ENCODE results near the gene ARMC12. TPM values are rescaled to one million over a fixed set of nuclear protein-coding genes. Genes with fewer than 3 reads are reported as not detected.

ARMC12 gene
- total and polyA plus RNA-seq, 2 donors (not counting 1 experiment from before 2014, with no cell fraction given) = 0.17 to 0.50 TPM

- no peak for DNase-seq (ENCODE audit: low read depth in 2 of 2)
- no peak overlapping the region for H3K27ac ChIP-seq (ENCODE audit: insufficient read depth, low read length)
- H3K4me1 ChIP-seq (ENCODE audit: control insufficient read depth, extremely low read depth, insufficient read depth, low read length) = peaks cover 10% of the 10 kb centered on the region
- H3K4me3 ChIP-seq (replicated peaks in 1 of 4; ENCODE audit: control extremely low read depth in 1 of 4, insufficient read depth in 1 of 4, low read depth in 3 of 4, low read length in 4 of 4) = no peak overlapping the region
- no peaks in the 10 kb centered on the region for H3K9me3 ChIP-seq (ENCODE audit: control insufficient read depth, insufficient read depth, low read depth, low read length)
- H4K20me1 ChIP-seq (ENCODE audit: control insufficient read depth, extremely low read depth, insufficient read depth, low read length) = no peaks in the 10 kb centered on the region
- no peak for TF ChIP-seq CTCF (conservative IDR thresholded peaks at IDR 0.05 in 1 of 2, IDR thresholded peaks at IDR 0.05 in 1 of 2; ENCODE audit: low read depth in 1 of 2, low read length in 2 of 2)
- no peak for TF ChIP-seq EZH2 (IDR thresholded peaks at IDR 0.05; ENCODE audit: low read length, missing control alignments)
- no peak overlapping the region for H3K9ac ChIP-seq (ENCODE audit: insufficient read depth, low read length)
- peak overlapping the region; percentile 27 for H3K4me2 ChIP-seq (ENCODE audit: extremely low read depth, insufficient read depth, low read length)
- H3K79me2 ChIP-seq (ENCODE audit: control insufficient read depth, insufficient read depth, low read length) = no peaks in the 10 kb centered on the region
- no peaks in the 10 kb centered on the region for H3K27me3 ChIP-seq (ENCODE audit: control insufficient read depth, insufficient read depth, low read length)
- no peaks in the 10 kb centered on the region for H3K36me3 ChIP-seq (ENCODE audit: control insufficient read depth, insufficient read depth, low read length)
- peak overlapping the region; percentile 47 for H2AFZ ChIP-seq (ENCODE audit: low read length)
Measured at GRCh38 chr6:35719404-35719829, 17.4 kb upstream of the ARMC12 start.

GRCh38 chr6:35719830-35720733, 16.8 kb upstream of the ARMC12 start:
- peak overlapping the region; percentile 27 for H3K4me2 ChIP-seq (ENCODE audit: extremely low read depth, insufficient read depth, low read length)

More at GRCh38 chr6:35719830-35720733, 16.8 kb upstream of the ARMC12 start:
- Histone ChIP-seq H4K20me1 (ENCODE audit: control insufficient read depth, extremely low read depth, insufficient read depth, low read length) (no peaks in the 10 kb centered on the region), H3K36me3 (ENCODE audit: control insufficient read depth, insufficient read depth, low read length) (no peaks in the 10 kb centered on the region), H3K79me2 (ENCODE audit: control insufficient read depth, insufficient read depth, low read length) (no peaks in the 10 kb centered on the region), H3K27me3 (ENCODE audit: control insufficient read depth, insufficient read depth, low read length) (no peaks in the 10 kb centered on the region), H2AFZ (ENCODE audit: low read length) (peak overlapping the region; percentile 85), H3K27ac (ENCODE audit: insufficient read depth, low read length) (no peak overlapping the region), H3K9me3 (ENCODE audit: control insufficient read depth, insufficient read depth, low read depth, low read length) (no peaks in the 10 kb centered on the region), H3K9ac (ENCODE audit: insufficient read depth, low read length) (no peak overlapping the region), H3K4me1 (ENCODE audit: control insufficient read depth, extremely low read depth, insufficient read depth, low read length) (peaks cover 10% of the 10 kb centered on the region), H3K4me3 (replicated peaks in 1 of 4; ENCODE audit: control extremely low read depth in 1 of 4, insufficient read depth in 1 of 4, low read depth in 3 of 4, low read length in 4 of 4) (peak overlapping the region in 2 of 4 experiments; percentile 4 to 14)
- DNase-seq (ENCODE audit: low read depth in 2 of 2) = peak; percentile 28 to 43
- TF ChIP-seq CTCF (conservative IDR thresholded peaks at IDR 0.05 in 1 of 2, IDR thresholded peaks at IDR 0.05 in 1 of 2; ENCODE audit: low read depth in 1 of 2, low read length in 2 of 2) (no peak), EZH2 (IDR thresholded peaks at IDR 0.05; ENCODE audit: low read length, missing control alignments) (no peak)

All from fibroblast of lung (primary cell).